Measurements from ENCODE around the gene ENDOU.
A peak's percentile ranks its signal among the peaks of the same experiment; 100 is the strongest.

The ENDOU gene

GRCh38 chr12:47725091-47725772 is at the start of gene ENDOU:
Gene ENDOU, minus strand, starts transcription at chr12:47725490. Its CDS starts 77 bp downstream, at chr12:47725413.
- no peak for DNase-seq

- no peak for DNase-seq
Measured at GRCh38 chr12:47774663-47775062, 49.4 kb upstream of the ENDOU start.

GRCh38 chr12:47773858-47774580 is 48.7 kb upstream of the ENDOU start:
- peak in 1 of 2 donors; percentile 13 for DNase-seq

- DNase-seq: peak in 1 of 2 donors; percentile 54
Measured at GRCh38 chr12:47773062-47773857, 48.0 kb upstream of the ENDOU start, which contains the start of gene SLC48A1. Gene SLC48A1, plus strand, starts transcription at chr12:47773238. Its CDS starts 67 bp downstream, at chr12:47773305.

- DNase-seq: no peak
Measured at GRCh38 chr12:47772738-47773061, 47.4 kb upstream of the ENDOU start.

GRCh38 chr12:47772094-47772660 is 46.9 kb upstream of the ENDOU start:
- DNase-seq: no peak

GRCh38 chr12:47771304-47771703 is 46.0 kb upstream of the ENDOU start:
- DNase-seq: no peak

GRCh38 chr12:47770086-47770726 is 44.9 kb upstream of the ENDOU start:
- peak; percentile 61 to 74 for DNase-seq

- DNase-seq: no peak
Measured at GRCh38 chr12:47769234-47770085, 44.2 kb upstream of the ENDOU start.

GRCh38 chr12:47768323-47768811 is 43.1 kb upstream of the ENDOU start:
- no peak for DNase-seq

GRCh38 chr12:47767216-47767724 is 42.0 kb upstream of the ENDOU start:
- peak in 1 of 2 donors; percentile 63 for DNase-seq

- no peak for DNase-seq
Measured at GRCh38 chr12:47766502-47767215, 41.4 kb upstream of the ENDOU start.

- DNase-seq: no peak
Measured at GRCh38 chr12:47763481-47764346, 38.4 kb upstream of the ENDOU start.

- DNase-seq: no peak
Measured at GRCh38 chr12:47762850-47763465, 37.7 kb upstream of the ENDOU start.

GRCh38 chr12:47758834-47759690 is 33.8 kb upstream of the ENDOU start, which contains the start of gene RAPGEF3:
Gene RAPGEF3, minus strand, starts transcription at chr12:47758880. Its CDS starts 324 bp downstream, at chr12:47758556.
- DNase-seq: peak; percentile 81 to 86

- no peak for DNase-seq
Measured at GRCh38 chr12:47758584-47758833, 33.2 kb upstream of the ENDOU start.

GRCh38 chr12:47757840-47758583 is 32.7 kb upstream of the ENDOU start:
- DNase-seq: peak; percentile 30 to 58

Data from inflammatory macrophage treated with lipopolysaccharide for 1 hour (primary cell).